Neural crest cell (in vitro differentiated cells): Measurements from ENCODE around the gene SLC43A2. TPM values are rescaled to one million over a fixed set of nuclear protein-coding genes. Genes with fewer than 3 reads are reported as not detected.
A peak's percentile ranks its signal among the peaks of the same experiment; 100 is the strongest.

ENCODE experiments used
- DNase-seq: peaks from one replicate; pipeline ENCODE4 v3.0.0; 2021; ENCODE audit warnings: low read depth, mixed read lengths, low spot score
- H3K27ac Mint-ChIP-seq: one replicate; pipeline ENCODE4 v1.8.0; 2021; ENCODE audit warnings: mild to moderate bottlenecking, mixed read lengths; ENCODE audit not compliant: unreplicated experiment
- H3K27me3 Mint-ChIP-seq: 2 replicates; pipeline ENCODE4 v1.8.0; 2021; ENCODE audit warnings: low read depth, mild to moderate bottlenecking, mixed read lengths
- H3K36me3 Mint-ChIP-seq: 2 replicates; pipeline ENCODE4 v1.8.0; 2021; ENCODE audit warnings: low read depth, mild to moderate bottlenecking, mixed read lengths
- H3K4me1 Mint-ChIP-seq: 2 replicates; pipeline ENCODE4 v1.8.0; 2021; ENCODE audit warnings: mixed read lengths
- H3K4me3 Mint-ChIP-seq: one replicate; pipeline ENCODE4 v1.8.0; 2021; ENCODE audit warnings: mild to moderate bottlenecking, mixed read lengths
- H3K9me3 Mint-ChIP-seq: 2 replicates; pipeline ENCODE4 v1.8.0; 2021; ENCODE audit warnings: mixed read lengths
- CTCF ChIP-seq: fragments of 200-600 bp; sonication (generic); conservative IDR thresholded peaks from 2 replicates; pipeline ENCODE4 v1.5.0; 2021; ENCODE audit warnings: antibody characterized with exemption, mild to moderate bottlenecking
- total RNA-seq: library from RNA; stranded (reverse); gene quantifications from 2 replicates; pipeline ENCODE4 v1.2.1, GENCODE V29; 2021

Gene SLC43A2
- total RNA-seq, 1 donor from 2014 or later: 13.9 TPM

GRCh38 chr17:1635675-1636465 lies 7.2 kb upstream of the SLC43A2 start:
- Mint-ChIP-seq H3K9me3 (no peaks in the 10 kb centered on the region), H3K4me1 (peaks cover 20% of the 10 kb centered on the region), H3K4me3 (no peak overlapping the region), H3K27ac (no peak overlapping the region), H3K27me3 (peaks cover 14% of the 10 kb centered on the region), H3K36me3 (no peaks in the 10 kb centered on the region)
- DNase-seq: no peak
- TF ChIP-seq CTCF: no peak

GRCh38 chr17:1634841-1635650 lies 6.4 kb upstream of the SLC43A2 start:
- Mint-ChIP-seq H3K27ac (no peak overlapping the region), H3K36me3 (no peaks in the 10 kb centered on the region), H3K4me3 (no peak overlapping the region), H3K9me3 (no peaks in the 10 kb centered on the region), H3K27me3 (peaks cover 22% of the 10 kb centered on the region), H3K4me1 (peaks cover 22% of the 10 kb centered on the region)
- no peak for TF ChIP-seq CTCF
- DNase-seq: no peak

- H3K4me3 Mint-ChIP-seq: peak overlapping the region; percentile 88
- no peak for DNase-seq
- H3K36me3 Mint-ChIP-seq: no peaks in the 10 kb centered on the region
- H3K9me3 Mint-ChIP-seq: no peaks in the 10 kb centered on the region
- H3K27me3 Mint-ChIP-seq: peaks cover 44% of the 10 kb centered on the region
- TF ChIP-seq CTCF: no peak
- no peak overlapping the region for H3K27ac Mint-ChIP-seq
- peaks cover 21% of the 10 kb centered on the region for H3K4me1 Mint-ChIP-seq
Measured at GRCh38 chr17:1630662-1631061, 2.0 kb upstream of the SLC43A2 start.

GRCh38 chr17:1629504-1630310 lies 1.1 kb upstream of the SLC43A2 start:
- peak; percentile 57 for TF ChIP-seq CTCF
- H3K4me3 Mint-ChIP-seq: peak overlapping the region; percentile 88
- peaks cover 29% of the 10 kb centered on the region for H3K4me1 Mint-ChIP-seq
- no peak for DNase-seq
- peaks cover 44% of the 10 kb centered on the region for H3K27me3 Mint-ChIP-seq
- H3K9me3 Mint-ChIP-seq: no peaks in the 10 kb centered on the region
- no peak overlapping the region for H3K27ac Mint-ChIP-seq
- H3K36me3 Mint-ChIP-seq: no peaks in the 10 kb centered on the region

GRCh38 chr17:1628856-1629503 lies 346 bp upstream of the SLC43A2 start:
- Mint-ChIP-seq H3K27ac (peak overlapping the region; percentile 99), H3K4me3 (peak overlapping the region; percentile 95), H3K36me3 (no peaks in the 10 kb centered on the region), H3K27me3 (peaks cover 44% of the 10 kb centered on the region), H3K9me3 (no peaks in the 10 kb centered on the region), H3K4me1 (peaks cover 29% of the 10 kb centered on the region)
- TF ChIP-seq CTCF: peak; percentile 41
- DNase-seq: peak; percentile 89
